A549 (cell line): ENCODE measurements around the gene ENTREP3. TPM values are rescaled to one million over a fixed set of nuclear protein-coding genes. Genes with fewer than 3 reads are reported as not detected.

ENCODE experiments used
- ATAC-seq, 2 experiments: fragments of 200-7000 bp in 1 of 2; fragments of >200 bp in 1 of 2; cut with Nextera tagmentation in 1 of 2; cut with Tn5 transposase in 1 of 2; 3 replicates each; pipeline versions ENCODE4 v1.8.0 to v1.9.1; 2018 to 2020; ENCODE audit warnings: mild to moderate bottlenecking in 1 of 2, moderate library complexity in 1 of 2
- CTCF ChIA-PET: fragments of 300-600 bp; sonication (Branson Sonifier 250); formaldehyde crosslinking; extraction: SDS; loops from one replicate; lab custom pipeline; 2021; ENCODE audit warnings: antibody characterized with exemption, inconsistent platforms; lab: Yijun Ruan, JAX
- POLR2A ChIA-PET: fragments of 350-600 bp; formaldehyde crosslinking; extraction: SDS; loops from one replicate; lab custom pipeline; 2021; ENCODE audit warnings: antibody characterized with exemption, inconsistent platforms; lab: Yijun Ruan, JAX
- DNase-seq, 2 experiments: peaks; one replicate each; pipeline versions ENCODE4 v3.0.0 to v3.0.0-alpha.2; 2011 to 2016; ENCODE audit warnings: low read depth in 1 of 2, low spot score in 1 of 2
- FAIRE-seq: peaks from 2 replicates; lab custom pipeline; 2011; peaks lifted over from hg19 to GRCh38; lab: Jason Lieb, UNC
- H3K27ac ChIP-seq, 2 experiments: fragments of >200 bp; sonication (Bioruptor Twin); formaldehyde crosslinking; 3 replicates each; pipeline ENCODE4 v1.5.1; 2016 to 2017
- H3K4me1 ChIP-seq: fragments of >200 bp; sonication (Bioruptor Twin); formaldehyde crosslinking; 3 replicates; pipeline ENCODE4 v1.6.1; 2016
- H3K4me2 ChIP-seq: fragments of >200 bp; sonication (Bioruptor Twin); formaldehyde crosslinking; 3 replicates; pipeline ENCODE4 v1.6.1; 2016
- H3K4me3 ChIP-seq: fragments of >200 bp; sonication (Bioruptor Twin); formaldehyde crosslinking; 3 replicates; pipeline ENCODE4 v1.5.1; 2016
- H3K9me3 ChIP-seq: fragments of >200 bp; sonication (Bioruptor Twin); formaldehyde crosslinking; 3 replicates; pipeline ENCODE4 v1.6.1; 2016
- BCL3 ChIP-seq: fragments of >200 bp; sonication (Bioruptor Twin); formaldehyde crosslinking; IDR thresholded peaks from 3 replicates; pipeline ENCODE4 v1.6.1; 2016
- BHLHE40 ChIP-seq: IDR thresholded peaks from 2 replicates; pipeline ENCODE4 v1.6.1; 2012; ENCODE audit warnings: low read depth, low read length, inconsistent platforms
- CBX8 ChIP-seq: fragments of 200-600 bp; sonication (generic); IDR thresholded peaks from 2 replicates; pipeline ENCODE4 v1.6.1; 2016
- CHD2 ChIP-seq: fragments of 150-350 bp; IDR thresholded peaks from 2 replicates; pipeline ENCODE4 v1.6.1; 2014; ENCODE audit warnings: low read length; ENCODE audit not compliant: partially characterized antibody
- EHF ChIP-seq: fragments of 250-450 bp; sonication (Bioruptor Pico); IDR thresholded peaks from 2 replicates; pipeline ENCODE4 v1.5.0; 2020; ENCODE audit warnings: mild to moderate bottlenecking
- ELK1 ChIP-seq: fragments of 150-350 bp; IDR thresholded peaks from 2 replicates; pipeline ENCODE4 v1.6.1; 2014; ENCODE audit warnings: low read depth, mild to moderate bottlenecking, low read length
- EP300 ChIP-seq, 2 experiments: fragments of >200 bp; sonication (Bioruptor Twin); formaldehyde crosslinking; IDR thresholded peaks; 2 replicates in 1 of 2; 3 replicates in 1 of 2; pipeline ENCODE4 v1.6.1; 2016 to 2017
- ESRRA ChIP-seq: fragments of 150-350 bp; IDR thresholded peaks from 2 replicates; pipeline ENCODE4 v1.6.1; 2014; ENCODE audit warnings: mild to moderate bottlenecking, low read length, borderline replicate concordance
- FOSB ChIP-seq: fragments of 250-450 bp; sonication (Bioruptor Pico); IDR thresholded peaks from 2 replicates; pipeline ENCODE4 v1.5.0; 2020; ENCODE audit warnings: mild to moderate bottlenecking, moderate library complexity
- FOXS1 ChIP-seq: fragments of 250-450 bp; sonication (Bioruptor Pico); IDR thresholded peaks from 2 replicates; pipeline ENCODE4 v1.5.0; 2020; ENCODE audit warnings: mild to moderate bottlenecking, moderate library complexity
- GATA3 ChIP-seq: IDR thresholded peaks from 2 replicates; pipeline ENCODE4 v1.6.1; 2012; ENCODE audit warnings: borderline replicate concordance
- HDAC2 ChIP-seq: fragments of 200-600 bp; sonication (generic); IDR thresholded peaks from 2 replicates; pipeline ENCODE4 v1.6.1; 2016
- HES2 ChIP-seq: fragments of >200 bp; sonication (Bioruptor Twin); formaldehyde crosslinking; IDR thresholded peaks from 2 replicates; pipeline ENCODE4 v1.6.1; 2016
- HOXA7 ChIP-seq: fragments of 250-450 bp; sonication (Bioruptor Pico); IDR thresholded peaks from 2 replicates; pipeline ENCODE4 v1.5.0; 2020; ENCODE audit warnings: mild to moderate bottlenecking, moderate library complexity
- HOXB13 ChIP-seq: fragments of 250-450 bp; sonication (Bioruptor Pico); IDR thresholded peaks from 2 replicates; pipeline ENCODE4 v1.5.0; 2020; ENCODE audit warnings: low read depth, mild to moderate bottlenecking, moderate library complexity
- KDM1A ChIP-seq: fragments of 200-600 bp; sonication (generic); IDR thresholded peaks from 2 replicates; pipeline ENCODE4 v1.6.1; 2016; ENCODE audit warnings: low read depth, mild to moderate bottlenecking
- MAX ChIP-seq: IDR thresholded peaks from 2 replicates; pipeline ENCODE4 v1.6.1; 2012
- MYC ChIP-seq: IDR thresholded peaks from 2 replicates; pipeline ENCODE4 v1.6.1; 2012; ENCODE audit warnings: mild to moderate bottlenecking, inconsistent platforms, low read length, improper control_type of control experiment, borderline replicate concordance
- NPAS2 ChIP-seq: fragments of 250-450 bp; sonication (Bioruptor Pico); IDR thresholded peaks from 2 replicates; pipeline ENCODE4 v1.8.0; 2022; ENCODE audit warnings: mild to moderate bottlenecking, moderate library complexity, borderline replicate concordance
- NR3C1 ChIP-seq: fragments of >200 bp; sonication (Bioruptor Twin); formaldehyde crosslinking; IDR thresholded peaks from 3 replicates; pipeline ENCODE4 v1.6.1; 2017
- PBX3 ChIP-seq: IDR thresholded peaks from 2 replicates; pipeline ENCODE4 v1.6.1; 2012
- PHF8 ChIP-seq: fragments of 200-600 bp; sonication (generic); IDR thresholded peaks from 2 replicates; pipeline ENCODE4 v1.6.1; 2016; ENCODE audit warnings: low read depth, mild to moderate bottlenecking, antibody characterized with exemption, moderate library complexity, borderline replicate concordance
- POLR2A ChIP-seq: IDR thresholded peaks from 2 replicates; pipeline ENCODE4 v1.6.1; 2012; ENCODE audit warnings: mild to moderate bottlenecking, low read length
- RAD21 ChIP-seq, 2 experiments: fragments of >200 bp in 1 of 2; sonication (Bioruptor Twin) in 1 of 2; formaldehyde crosslinking in 1 of 2; IDR thresholded peaks in 1 of 2; conservative IDR thresholded peaks in 1 of 2; 2 replicates in 1 of 2; 3 replicates in 1 of 2; pipeline ENCODE4 v1.6.1; 2012 to 2018; ENCODE audit warnings: inconsistent platforms in 1 of 2
- RARB ChIP-seq: fragments of 250-450 bp; sonication (Bioruptor Pico); IDR thresholded peaks from 2 replicates; pipeline ENCODE4 v1.8.0; 2021; ENCODE audit warnings: mild to moderate bottlenecking, moderate library complexity
- RCOR1 ChIP-seq: fragments of 150-350 bp; IDR thresholded peaks from 2 replicates; pipeline ENCODE4 v1.6.1; 2014; ENCODE audit warnings: antibody characterized with exemption, low read length, low read depth
- RFX5 ChIP-seq: fragments of 450-650 bp; IDR thresholded peaks from 2 replicates; pipeline ENCODE4 v1.7.1; 2014; ENCODE audit warnings: antibody characterized with exemption, mild to moderate bottlenecking, moderate library complexity
- RNF2 ChIP-seq: fragments of 200-600 bp; sonication (generic); IDR thresholded peaks from 2 replicates; pipeline ENCODE4 v1.6.1; 2016; ENCODE audit warnings: low read depth, mild to moderate bottlenecking, antibody characterized with exemption, moderate library complexity, borderline replicate concordance
- SMC3 ChIP-seq: fragments of >200 bp; sonication (Bioruptor Twin); formaldehyde crosslinking; IDR thresholded peaks from 3 replicates; pipeline ENCODE4 v1.6.1; 2018; ENCODE audit warnings: inconsistent platforms
- TP53 ChIP-seq: fragments of 250-450 bp; sonication (Bioruptor Pico); IDR thresholded peaks from 2 replicates; pipeline ENCODE4 v1.5.0; 2021; ENCODE audit warnings: mild to moderate bottlenecking, moderate library complexity
- USF2 ChIP-seq: fragments of 450-650 bp; IDR thresholded peaks from 2 replicates; pipeline ENCODE4 v1.6.1; 2014; ENCODE audit warnings: antibody characterized with exemption
- ZC3H11A ChIP-seq: fragments of 450-650 bp; IDR thresholded peaks from 2 replicates; pipeline ENCODE4 v1.6.1; 2014; ENCODE audit warnings: antibody characterized with exemption, mild to moderate bottlenecking
- ZFP36 ChIP-seq: fragments of 450-650 bp; IDR thresholded peaks from 2 replicates; pipeline ENCODE4 v1.6.1; 2014; ENCODE audit warnings: borderline replicate concordance; ENCODE audit not compliant: partially characterized antibody
- WGBS: methylation state at CpG from one replicate; pipeline ENCODE4 v1.1.6; 2017; ENCODE audit errors: missing lambda C conversion rate; 5-methylcytosine and 5-hydroxymethylcytosine counted together
- polyA plus RNA-seq, 4 experiments: library from polyadenylated mRNA; depleted of rRNA in 3 of 4; stranded (reverse); fragments of >200 nt; fragmentation: RNase III in 1 of 4; extraction: RNeasy Plus Mini Kit Qiagen cat#74134 plus additional on column Dnase treatment in 1 of 4; gene quantifications; 2 replicates in 3 of 4; 3 replicates in 1 of 4; pipeline ENCODE4 v1.2.3, GENCODE V29; 2011 to 2017

Gene ENTREP3
- polyA plus RNA-seq, 2 of the 4 experiments (the other 2 are of a cell fraction): 8.4 to 29.5 TPM

- TF ChIP-seq PBX3 (no peak), CBX8 (no peak), ZC3H11A (no peak), RNF2 (no peak)
- TF ChIP-seq, all 56 proteins: peak for 0
Observed at GRCh38 chr1:155263067-155263466, 7.8 kb upstream of the ENTREP3 start (continued).

- CTCF ChIA-PET: interaction anchor here (0.7 to 16.5 kb wide), 3 partner anchors 12 to 60 kb away, joined by 3 to 326 read pairs (median 3); no protein-coding TSS in a partner anchor
- TF ChIP-seq CBX8 (no peak), CHD2 (peak; percentile 89), SMC3 (no peak), GATA3 (no peak), BHLHE40 (no peak), ZFP36 (no peak), RARB (CRISPR knock-in tag) (peak; percentile 59; the same call in 1 of the 2 replicates), FOSB (CRISPR knock-in tag) (peak; percentile 90), EHF (0 out of 2 replicates have a peak, but pooled peaks have one; percentile 52), FOXS1 (CRISPR knock-in tag) (no peak), POLR2A (peak; percentile 84), MYC (peak; percentile 81), MAX (peak; percentile 86), ZC3H11A (no peak), HOXB13 (CRISPR knock-in tag) (no peak), ESRRA (no peak), HES2 (no peak), TP53 (CRISPR knock-in tag) (no peak), NPAS2 (CRISPR knock-in tag) (no peak), EP300 (IDR thresholded peaks at IDR 0.05) (no peak), RFX5 (no peak), PHF8 (peak; percentile 77), HOXA7 (CRISPR knock-in tag) (peak; percentile 96), RAD21 (conservative IDR thresholded peaks at IDR 0.05 in 1 of 2, IDR thresholded peaks at IDR 0.05 in 1 of 2) (no peak), BCL3 (no peak; the same call in 2 of the 3 replicates), KDM1A (no peak), NR3C1 (no peak), USF2 (peak; percentile 99), RCOR1 (no peak), HDAC2 (no peak), ELK1 (no peak)
Observed at GRCh38 chr1:155261852-155262673, 6.8 kb upstream of the ENTREP3 start, which contains the start of gene SCAMP3. Gene SCAMP3, minus strand, starts transcription at chr1:155262360. Its CDS starts 209 bp downstream, at chr1:155262151.

More at GRCh38 chr1:155261852-155262673, 6.8 kb upstream of the ENTREP3 start, which contains the start of gene SCAMP3:
- under 1% methylated on average over 36 of the region's 47 CpGs for WGBS
- POLR2A ChIA-PET: interaction anchor here (0.6 to 1.8 kb wide), 5 partner anchors 11 to 348 kb away, joined by 3 to 25 read pairs (median 4); partner anchors contain the start of genes CLK2, FDPS and MSTO1
- DNase-seq: peak; percentile 99 to 100
- peak; percentile 96 to 98 for ATAC-seq
- H3K9me3 ChIP-seq: no peaks in the 10 kb centered on the region
- FAIRE-seq: no peak
- peak within 1 kb of the TSS; percentile 98 for H3K4me2 ChIP-seq
- H3K27ac ChIP-seq: peak within 1 kb of the TSS; percentile 88 to 97
- peaks cover 14% of the 10 kb centered on the region for H3K4me1 ChIP-seq
- H3K4me3 ChIP-seq: peak within 1 kb of the TSS; percentile 86
